ENCODE results near the gene CDH5.

Gene CDH5

GRCh38 chr16:66388350-66389139, 22.1 kb downstream of the CDH5 start:
- Histone ChIP-seq H3K27me3 (replicated peaks) (no peaks in the 10 kb centered on the region), H3K27ac (no peak overlapping the region), H3K36me3 (replicated peaks) (no peaks in the 10 kb centered on the region), H3K4me3 (ENCODE audit: low read depth, low read length) (no peak overlapping the region)
- in situ Hi-C loops (cut with HindIII; ENCODE audit: low pct_ligation_motif_present, low sequenced_read_pairs): no loop called here
- no peak for DNase-seq
- TF ChIP-seq CTCF (IDR thresholded peaks at IDR 0.05; ENCODE audit: low read depth, low read length, missing control alignments): no peak

- no peaks in the 10 kb centered on the region for H3K36me3 ChIP-seq (replicated peaks)
Observed at GRCh38 chr16:66389256-66390176, 23.0 kb downstream of the CDH5 start.

GRCh38 chr16:66390346-66391108, 24.0 kb downstream of the CDH5 start:
- Histone ChIP-seq H3K4me3 (ENCODE audit: low read depth, low read length) (no peak overlapping the region), H3K36me3 (replicated peaks) (no peaks in the 10 kb centered on the region), H3K27me3 (replicated peaks) (no peaks in the 10 kb centered on the region), H3K27ac (no peak overlapping the region)
- in situ Hi-C loops (cut with HindIII; ENCODE audit: low pct_ligation_motif_present, low sequenced_read_pairs): no loop called here
- no peak for DNase-seq
- TF ChIP-seq CTCF (IDR thresholded peaks at IDR 0.05; ENCODE audit: low read depth, low read length, missing control alignments): no peak

More at GRCh38 chr16:66389256-66390176, 23.0 kb downstream of the CDH5 start:
- in situ Hi-C loops (cut with HindIII; ENCODE audit: low pct_ligation_motif_present, low sequenced_read_pairs): no loop called here
- no peak overlapping the region for H3K27ac ChIP-seq
- no peak overlapping the region for H3K4me3 ChIP-seq (ENCODE audit: low read depth, low read length)
- no peaks in the 10 kb centered on the region for H3K27me3 ChIP-seq (replicated peaks)
- no peak for TF ChIP-seq CTCF (IDR thresholded peaks at IDR 0.05; ENCODE audit: low read depth, low read length, missing control alignments)
- DNase-seq: no peak

- no peak for TF ChIP-seq CTCF (IDR thresholded peaks at IDR 0.05; ENCODE audit: low read depth, low read length, missing control alignments)
- Histone ChIP-seq H3K36me3 (replicated peaks) (no peaks in the 10 kb centered on the region), H3K4me3 (ENCODE audit: low read depth, low read length) (no peak overlapping the region), H3K27ac (no peak overlapping the region), H3K27me3 (replicated peaks) (no peaks in the 10 kb centered on the region)
- in situ Hi-C loops (cut with HindIII; ENCODE audit: low pct_ligation_motif_present, low sequenced_read_pairs): no loop called here
- DNase-seq: no peak
Observed at GRCh38 chr16:66391726-66392670, 25.5 kb downstream of the CDH5 start.

Data from brain microvascular endothelial cell (primary cell).